Hematopoietic multipotent progenitor cell treated with erythropoietin and hydrocortisone succinate and interleukin-3 and kit ligand, for 15 days (in vitro differentiated cells): ENCODE measurements around the gene PRR35.

Experiments
- DNase-seq: peaks from one replicate; pipeline ENCODE4 v3.0.0-alpha.2; 2015; ENCODE audit warnings: low spot score

Gene PRR35

GRCh38 chr16:580141-580945 lies 20.1 kb downstream of the PRR35 start:
- no peak for DNase-seq

- DNase-seq = no peak
These were observed 20.8 kb downstream of the PRR35 start for GRCh38 chr16:580946-581498.

GRCh38 chr16:582218-582613 lies 22.0 kb downstream of the PRR35 start:
- DNase-seq = no peak

- DNase-seq = no peak
These were observed 22.6 kb downstream of the PRR35 start for GRCh38 chr16:582614-583331.

- DNase-seq = no peak
These were observed 23.2 kb downstream of the PRR35 start for GRCh38 chr16:583470-583814.

- no peak for DNase-seq
These were observed 23.8 kb downstream of the PRR35 start for GRCh38 chr16:583815-584591.

- peak; percentile 36 for DNase-seq
These were observed 25.2 kb downstream of the PRR35 start for GRCh38 chr16:585351-585750.

GRCh38 chr16:586047-586644 lies 26.0 kb downstream of the PRR35 start:
- DNase-seq = peak; percentile 23

GRCh38 chr16:586645-587590 lies 26.7 kb downstream of the PRR35 start:
- DNase-seq = peak; percentile 34

GRCh38 chr16:588639-588888 lies 28.4 kb downstream of the PRR35 start:
- DNase-seq = peak; percentile 68

- peak; percentile 97 for DNase-seq
These were observed 28.9 kb downstream of the PRR35 start for GRCh38 chr16:588889-589657.

- DNase-seq = peak; percentile 99
These were observed 29.5 kb downstream of the PRR35 start, which contains the start of gene RAB40C for GRCh38 chr16:589658-590187. Gene RAB40C (plus strand): TSS chr16:590066. CDS start chr16:590292, 226 bp downstream.

- no peak for DNase-seq
These were observed 30.1 kb downstream of the PRR35 start for GRCh38 chr16:590188-590814.

- DNase-seq = no peak
These were observed 30.6 kb downstream of the PRR35 start for GRCh38 chr16:590815-591200.

- no peak for DNase-seq
These were observed 31.0 kb downstream of the PRR35 start for GRCh38 chr16:591231-591630.

GRCh38 chr16:591892-592517 lies 31.8 kb downstream of the PRR35 start:
- no peak for DNase-seq

- DNase-seq = no peak
These were observed 32.5 kb downstream of the PRR35 start for GRCh38 chr16:592518-593306.

GRCh38 chr16:593406-593805 lies 33.2 kb downstream of the PRR35 start:
- no peak for DNase-seq
